ENCODE results near the gene SMYD4. TPM values are rescaled to one million over a fixed set of nuclear protein-coding genes. Genes with fewer than 3 reads are reported as not detected.

The SMYD4 gene
- total RNA-seq, 6 donors from 2014 or later: 9.1 to 28.3 (median 17.3) TPM

DNA sequence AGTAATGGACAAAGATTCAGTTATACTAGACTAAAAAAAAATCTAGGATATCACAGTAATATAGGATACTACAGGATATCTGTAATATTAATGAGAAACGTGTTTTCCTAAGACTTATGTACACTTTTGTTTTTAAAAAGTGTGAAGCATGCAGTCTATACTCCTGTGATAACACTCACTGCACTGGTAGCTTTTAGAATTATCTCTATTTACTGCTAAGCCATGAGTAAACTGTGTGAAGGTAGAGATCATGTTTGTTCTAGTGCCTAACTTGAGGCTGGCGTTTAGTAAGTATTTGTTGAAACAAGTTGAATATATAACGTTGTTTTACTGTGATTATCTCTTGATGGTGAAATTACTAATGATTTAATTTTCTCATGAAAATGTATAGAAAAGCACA is 24.0 kb upstream of the SMYD4 start:
- Histone ChIP-seq H3K9me3 (no peaks in the 10 kb centered on the region), H3K36me3 (peaks cover 4 to 59% (median 23%) of the 10 kb centered on the region in 4 donors), H3K27me3 (no peaks in the 10 kb centered on the region), H3K4me1 (no peaks in the 10 kb centered on the region), H3K4me3 (no peak overlapping the region), H3K27ac (no peak overlapping the region)
- DNase-seq: no peak
- TF ChIP-seq POLR2AphosphoS5 (IDR thresholded peaks at IDR 0.05): no peak
- TF ChIP-seq, protein P1, sequence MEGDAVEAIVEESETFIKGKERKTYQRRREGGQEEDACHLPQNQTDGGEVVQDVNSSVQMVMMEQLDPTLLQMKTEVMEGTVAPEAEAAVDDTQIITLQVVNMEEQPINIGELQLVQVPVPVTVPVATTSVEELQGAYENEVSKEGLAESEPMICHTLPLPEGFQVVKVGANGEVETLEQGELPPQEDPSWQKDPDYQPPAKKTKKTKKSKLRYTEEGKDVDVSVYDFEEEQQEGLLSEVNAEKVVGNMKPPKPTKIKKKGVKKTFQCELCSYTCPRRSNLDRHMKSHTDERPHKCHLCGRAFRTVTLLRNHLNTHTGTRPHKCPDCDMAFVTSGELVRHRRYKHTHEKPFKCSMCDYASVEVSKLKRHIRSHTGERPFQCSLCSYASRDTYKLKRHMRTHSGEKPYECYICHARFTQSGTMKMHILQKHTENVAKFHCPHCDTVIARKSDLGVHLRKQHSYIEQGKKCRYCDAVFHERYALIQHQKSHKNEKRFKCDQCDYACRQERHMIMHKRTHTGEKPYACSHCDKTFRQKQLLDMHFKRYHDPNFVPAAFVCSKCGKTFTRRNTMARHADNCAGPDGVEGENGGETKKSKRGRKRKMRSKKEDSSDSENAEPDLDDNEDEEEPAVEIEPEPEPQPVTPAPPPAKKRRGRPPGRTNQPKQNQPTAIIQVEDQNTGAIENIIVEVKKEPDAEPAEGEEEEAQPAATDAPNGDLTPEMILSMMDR (IDR thresholded peaks at IDR 0.05): no peak
- no peak for TF ChIP-seq EP300 (IDR thresholded peaks at IDR 0.05)
- no peak for TF ChIP-seq POLR2A (IDR thresholded peaks at IDR 0.05)
- ATAC-seq (ENCODE audit: low FRiP score in 2 of 2): no peak
- 81 to 83% methylated on average over 3 of the region's 3 CpGs for WGBS, 2 donors

DNA sequence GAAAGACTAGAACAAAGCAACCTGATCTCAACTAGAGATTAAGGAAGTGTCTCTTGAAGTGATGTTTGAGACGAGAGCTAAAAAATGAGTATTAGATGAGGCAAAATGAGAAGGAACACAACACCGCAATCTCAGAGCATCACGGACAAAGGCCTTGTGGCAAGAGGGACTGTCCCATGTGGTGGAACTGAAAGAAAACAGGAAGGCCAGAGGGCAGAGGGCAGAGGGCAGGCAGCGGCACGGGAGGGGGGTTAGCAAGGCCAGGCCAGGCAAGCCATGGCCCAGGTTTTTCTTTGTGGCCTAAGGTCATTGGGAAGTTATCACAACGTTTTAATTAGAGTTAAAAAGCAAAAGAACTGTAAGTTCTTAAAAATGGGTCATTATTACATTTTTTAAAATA is 22.6 kb upstream of the SMYD4 start:
- no peak overlapping the region for H3K4me3 ChIP-seq
- peaks cover 4 to 60% (median 24%) of the 10 kb centered on the region in 4 donors for H3K36me3 ChIP-seq
- no peak overlapping the region for H3K27ac ChIP-seq
- no peak for DNase-seq
- 78 to 81% methylated on average over 6 of the region's 6 CpGs for whole genome bisulfite sequencing, 2 donors
- no peaks in the 10 kb centered on the region for H3K9me3 ChIP-seq
- H3K27me3 ChIP-seq: no peaks in the 10 kb centered on the region
- H3K4me1 ChIP-seq: peaks cover 0 to 5% (median 0%) of the 10 kb centered on the region in 4 donors
- TF ChIP-seq EP300 (IDR thresholded peaks at IDR 0.05): no peak
- TF ChIP-seq, protein P1 (IDR thresholded peaks at IDR 0.05): no peak
- no peak for TF ChIP-seq POLR2A (IDR thresholded peaks at IDR 0.05)
- no peak for TF ChIP-seq POLR2AphosphoS5 (IDR thresholded peaks at IDR 0.05)
- ATAC-seq (ENCODE audit: low FRiP score in 2 of 2): no peak

DNA sequence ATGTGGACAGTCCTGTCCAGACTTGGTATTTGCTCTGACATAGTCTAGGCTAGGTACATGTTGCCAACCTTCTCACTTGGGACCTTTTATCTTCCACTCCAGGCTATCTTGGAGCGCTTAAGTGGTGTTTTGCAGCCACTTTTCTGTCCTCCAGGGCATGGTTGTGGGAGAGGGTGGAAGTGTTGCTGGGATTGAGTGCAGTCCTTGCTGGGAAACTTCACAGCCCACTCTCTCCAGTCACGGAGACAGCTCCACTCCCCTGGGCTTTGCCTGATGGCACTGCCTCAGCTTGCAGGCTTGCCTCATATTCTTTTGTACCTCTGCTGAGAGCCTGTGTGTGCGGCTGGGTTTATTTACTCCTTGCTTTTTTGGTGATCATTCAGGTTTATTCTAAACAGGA is 17.5 kb upstream of the SMYD4 start:
- DNase-seq: peak in 1 of 2 donors; percentile 51
- 67 to 84% methylated on average over 3 of the region's 3 CpGs for WGBS, 2 donors
- TF ChIP-seq, protein P1 (IDR thresholded peaks at IDR 0.05): no peak
- TF ChIP-seq POLR2AphosphoS5 (IDR thresholded peaks at IDR 0.05) (no peak), EP300 (IDR thresholded peaks at IDR 0.05) (no peak), POLR2A (IDR thresholded peaks at IDR 0.05) (no peak)
- Histone ChIP-seq H3K4me3 (no peak overlapping the region), H3K36me3 (peaks cover 15 to 69% (median 30%) of the 10 kb centered on the region in 4 donors), H3K9me3 (no peaks in the 10 kb centered on the region), H3K27me3 (no peaks in the 10 kb centered on the region), H3K4me1 (peaks cover 0 to 5% (median 0%) of the 10 kb centered on the region in 4 donors), H3K27ac (no peak overlapping the region)
- ATAC-seq (ENCODE audit: low FRiP score in 2 of 2): peak in 1 of 2 donors; percentile 55

DNA sequence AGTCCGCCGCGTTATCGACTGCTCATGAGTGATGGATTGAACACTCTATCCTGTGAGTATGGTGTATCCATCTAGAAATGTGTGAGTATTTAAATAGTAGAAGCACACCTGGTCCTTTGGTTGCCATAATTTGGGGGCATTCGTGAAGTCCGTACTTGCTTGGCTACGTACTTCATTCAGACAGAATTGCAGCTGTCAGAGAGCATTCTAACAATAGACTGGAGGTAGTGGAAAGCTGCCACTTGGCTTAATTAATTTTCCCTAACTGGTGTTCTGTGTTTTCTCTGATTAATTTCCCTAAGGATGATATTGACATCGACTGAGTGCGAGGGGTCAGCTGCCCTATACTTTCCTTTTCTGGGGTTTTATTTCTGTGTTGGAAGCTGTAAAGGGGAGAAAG is 14.2 kb upstream of the SMYD4 start:
- ATAC-seq (ENCODE audit: low FRiP score in 2 of 2) (no peak), DNase-seq (no peak)
- 96% methylated on average over 9 of the region's 9 CpGs for WGBS, 2 donors
- Histone ChIP-seq H3K4me1 (peaks cover 0 to 5% (median 0%) of the 10 kb centered on the region in 4 donors), H3K27me3 (no peaks in the 10 kb centered on the region), H3K27ac (no peak overlapping the region), H3K4me3 (no peak overlapping the region), H3K9me3 (no peaks in the 10 kb centered on the region), H3K36me3 (peaks cover 15 to 54% (median 27%) of the 10 kb centered on the region in 4 donors)
- no peak for TF ChIP-seq POLR2A (IDR thresholded peaks at IDR 0.05)
- TF ChIP-seq, protein P1 (IDR thresholded peaks at IDR 0.05): no peak

DNA sequence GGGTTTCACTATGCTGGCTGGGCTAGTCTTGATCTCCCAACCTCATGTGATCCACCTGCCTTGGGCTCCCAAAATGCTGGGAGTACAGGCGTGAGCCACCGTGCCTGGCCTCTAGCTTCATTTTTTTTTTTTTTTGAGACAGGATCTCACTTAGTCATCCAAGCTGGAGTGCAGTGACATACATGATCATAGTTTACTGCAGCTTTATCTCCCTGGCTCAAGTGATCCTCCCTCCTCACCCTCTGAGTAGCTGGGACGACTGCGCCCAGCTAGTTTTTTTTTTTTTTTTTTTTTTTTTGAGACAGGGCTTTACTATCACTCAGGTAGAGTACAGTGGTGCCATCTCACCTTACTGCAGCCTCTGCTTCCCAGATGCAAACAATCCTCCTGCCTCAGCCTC is 9.8 kb upstream of the SMYD4 start:
- H3K9me3 ChIP-seq: no peaks in the 10 kb centered on the region
- TF ChIP-seq, protein P1 (IDR thresholded peaks at IDR 0.05): no peak
- TF ChIP-seq POLR2AphosphoS5 (IDR thresholded peaks at IDR 0.05): no peak
- TF ChIP-seq POLR2A (IDR thresholded peaks at IDR 0.05): no peak
- no peak for TF ChIP-seq EP300 (IDR thresholded peaks at IDR 0.05)
- no peak overlapping the region for H3K4me3 ChIP-seq
- no peaks in the 10 kb centered on the region for H3K4me1 ChIP-seq
- 95 to 98% methylated on average over 4 of the region's 4 CpGs for WGBS, 2 donors
- H3K36me3 ChIP-seq: peaks cover 9 to 22% (median 17%) of the 10 kb centered on the region in 4 donors
- DNase-seq (no peak), ATAC-seq (ENCODE audit: low FRiP score in 2 of 2) (no peak)
- no peaks in the 10 kb centered on the region for H3K27me3 ChIP-seq
- no peak overlapping the region for H3K27ac ChIP-seq
